SK-N-SH (cell line): ENCODE data around the gene PAK3. TPM values are rescaled to one million over a fixed set of nuclear protein-coding genes. Genes with fewer than 3 reads are reported as not detected.

Experiments used
- CTCF ChIA-PET: fragments of 300-600, 350-600 bp; formaldehyde crosslinking; extraction: SDS; loops from one replicate; lab custom pipeline; 2021; lab: Yijun Ruan, JAX
- POLR2A ChIA-PET: fragments of 350-600 bp; sonication (Branson Sonifier 250); formaldehyde crosslinking; extraction: SDS; loops from one replicate; lab custom pipeline; 2020; ENCODE audit warnings: antibody characterized with exemption, inconsistent platforms; lab: Yijun Ruan, JAX
- DNase-seq: peaks from one replicate; pipeline ENCODE4 v3.0.0; 2012
- H2AFZ ChIP-seq: fragments of 200-600 bp; sonication (generic); 2 replicates; pipeline ENCODE4 v1.8.1; 2016; ENCODE audit warnings: antibody characterized with exemption, mild to moderate bottlenecking, low read depth
- H3F3A ChIP-seq: fragments of 200-600 bp; sonication (generic); replicated peaks from 2 replicates; pipeline ENCODE3; 2016; ENCODE audit warnings: antibody characterized with exemption, mild to moderate bottlenecking; ENCODE audit not compliant: insufficient read depth
- H3K27ac ChIP-seq, 2 experiments: fragments of 200-500 bp in 1 of 2; fragments of 200-600 bp in 1 of 2; sonication (Bioruptor generic) in 1 of 2; sonication (generic), shearing (Covaris generic) in 1 of 2; 2 replicates each; pipeline versions ENCODE4 v1.5.1 to v1.6.1; 2014 to 2016; ENCODE audit warnings: low read depth in 2 of 2, inconsistent platforms in 1 of 2, low read length in 1 of 2, mild to moderate bottlenecking in 1 of 2, mixed read lengths in 1 of 2
- H3K27me3 ChIP-seq: fragments of 200-600 bp; sonication (generic), shearing (Covaris generic); 2 replicates; pipeline ENCODE4 v1.6.1; 2016; ENCODE audit warnings: mixed run types; ENCODE audit not compliant: insufficient read depth
- H3K36me3 ChIP-seq, 2 experiments: fragments of 200-500 bp in 1 of 2; fragments of 200-600 bp in 1 of 2; sonication (Bioruptor generic) in 1 of 2; sonication (generic) in 1 of 2; replicated peaks in 1 of 2; 2 replicates each; pipeline versions ENCODE3 to v1.5.1; 2014 to 2016; ENCODE audit warnings: low read length in 1 of 2, mild to moderate bottlenecking in 1 of 2; ENCODE audit not compliant: insufficient read depth in 2 of 2, control insufficient read depth in 1 of 2
- H3K4me1 ChIP-seq, 2 experiments: fragments of 200-500 bp in 1 of 2; fragments of 200-600 bp in 1 of 2; sonication (Bioruptor generic) in 1 of 2; sonication (generic), shearing (Covaris generic) in 1 of 2; 2 replicates each; pipeline versions ENCODE4 v1.5.1 to v1.6.1; 2014 to 2016; ENCODE audit warnings: low read depth in 1 of 2, low read length in 1 of 2, mixed run types in 1 of 2; ENCODE audit not compliant: insufficient read depth in 2 of 2, control insufficient read depth in 1 of 2
- H3K4me2 ChIP-seq: fragments of 200-600 bp; sonication (generic), shearing (Covaris generic); 2 replicates; pipeline ENCODE4 v1.6.1; 2017; ENCODE audit warnings: mixed run types
- H3K4me3 ChIP-seq, 2 experiments: fragments of 200-500 bp in 1 of 2; fragments of 200-600 bp in 1 of 2; sonication (Bioruptor generic) in 1 of 2; sonication (generic), shearing (Covaris generic) in 1 of 2; 2 replicates each; pipeline versions ENCODE4 v1.5.1 to v1.8.1; 2014 to 2016; ENCODE audit warnings: low read depth in 2 of 2, inconsistent platforms in 1 of 2, low read length in 1 of 2, mild to moderate bottlenecking in 1 of 2, mixed read lengths in 1 of 2, moderate library complexity in 1 of 2
- H3K79me2 ChIP-seq: fragments of 200-600 bp; sonication (generic); 2 replicates; pipeline ENCODE4 v1.8.1; 2017; ENCODE audit warnings: mild to moderate bottlenecking; ENCODE audit not compliant: insufficient read depth
- H3K9ac ChIP-seq: fragments of 200-600 bp; sonication (generic); 2 replicates; pipeline ENCODE4 v1.6.1; 2017; ENCODE audit warnings: mixed run types
- H3K9me2 ChIP-seq: fragments of 200-600 bp; sonication (generic); 2 replicates; pipeline ENCODE4 v1.6.1; 2017; ENCODE audit warnings: mixed run types
- H3K9me3 ChIP-seq: fragments of 200-600 bp; sonication (generic); 2 replicates; pipeline ENCODE4 v1.6.1; 2017; ENCODE audit warnings: mixed run types, mild to moderate bottlenecking, moderate library complexity
- H4K20me1 ChIP-seq: fragments of 200-600 bp; sonication (generic); 2 replicates; pipeline ENCODE4 v1.6.1; 2017; ENCODE audit warnings: mild to moderate bottlenecking, mixed run types; ENCODE audit not compliant: insufficient read depth
- CHD2 ChIP-seq: fragments of 150-350 bp; IDR thresholded peaks from 2 replicates; pipeline ENCODE4 v1.6.1; 2018; ENCODE audit warnings: low read length; ENCODE audit not compliant: partially characterized antibody
- CTCF ChIP-seq: fragments of 200-600 bp; sonication (generic); IDR thresholded peaks from 2 replicates; pipeline ENCODE4 v1.6.1; 2017; ENCODE audit warnings: antibody characterized with exemption, mild to moderate bottlenecking, moderate library complexity
- ELF1 ChIP-seq: IDR thresholded peaks from 2 replicates; pipeline ENCODE4 v1.4.0; 2012
- FOSL2 ChIP-seq: IDR thresholded peaks from 2 replicates; pipeline ENCODE4 v1.4.0; 2012; ENCODE audit warnings: low read depth, mild to moderate bottlenecking, moderate library complexity, borderline replicate concordance
- FOXM1 ChIP-seq: IDR thresholded peaks from 2 replicates; pipeline ENCODE4 v1.4.0; 2012; ENCODE audit warnings: low read depth, mild to moderate bottlenecking
- GATA2 ChIP-seq: sonication (generic); formaldehyde crosslinking; IDR thresholded peaks from 2 replicates; pipeline ENCODE4 v1.5.0; 2020; ENCODE audit warnings: mild to moderate bottlenecking, missing genetic modification reagents
- JUND ChIP-seq: IDR thresholded peaks from 2 replicates; pipeline ENCODE4 v1.4.0; 2012
- MAX ChIP-seq: IDR thresholded peaks from 2 replicates; pipeline ENCODE4 v1.4.0; 2012; ENCODE audit warnings: low read depth
- MEF2A ChIP-seq: IDR thresholded peaks from 2 replicates; pipeline ENCODE4 v1.4.0; 2012; ENCODE audit warnings: low read depth, borderline replicate concordance
- MXI1 ChIP-seq: IDR thresholded peaks from 2 replicates; pipeline ENCODE4 v1.6.1; 2012; ENCODE audit warnings: mild to moderate bottlenecking, low read depth, low read length, improper control_type of control experiment
- NFIC ChIP-seq: IDR thresholded peaks from 2 replicates; pipeline ENCODE4 v1.4.0; 2012; ENCODE audit warnings: borderline replicate concordance
- NRF1 ChIP-seq: IDR thresholded peaks from 2 replicates; pipeline ENCODE4 v1.6.1; 2012; ENCODE audit warnings: low read depth, mild to moderate bottlenecking, low read length
- PBX3 ChIP-seq: IDR thresholded peaks from 2 replicates; pipeline ENCODE4; 2012
- POLR2AphosphoS5 ChIP-seq: IDR thresholded peaks from 2 replicates; pipeline ENCODE4 v1.6.1; 2012; ENCODE audit warnings: low read depth, low read length
- RAD21 ChIP-seq: IDR thresholded peaks from 2 replicates; pipeline ENCODE4 v1.6.1; 2012; ENCODE audit warnings: mild to moderate bottlenecking, low read length
- RCOR1 ChIP-seq: fragments of 150-350 bp; IDR thresholded peaks from 2 replicates; pipeline ENCODE4 v1.6.1; 2017; ENCODE audit warnings: antibody characterized with exemption, low read length
- REST ChIP-seq: IDR thresholded peaks from 2 replicates; pipeline ENCODE4 v1.6.1; 2012; ENCODE audit warnings: mild to moderate bottlenecking, low read depth, low read length, moderate library complexity
- RXRA ChIP-seq: IDR thresholded peaks from 2 replicates; pipeline ENCODE4 v1.4.0; 2012; ENCODE audit warnings: low read depth, mild to moderate bottlenecking, borderline replicate concordance
- SIN3A ChIP-seq: IDR thresholded peaks from 2 replicates; pipeline ENCODE4 v1.6.1; 2012; ENCODE audit warnings: low read depth, mild to moderate bottlenecking, low read length, moderate library complexity, borderline replicate concordance
- SMC3 ChIP-seq: IDR thresholded peaks from 2 replicates; pipeline ENCODE4 v1.6.1; 2012; ENCODE audit warnings: low read depth, low read length, improper control_type of control experiment
- TAF1 ChIP-seq: IDR thresholded peaks from 2 replicates; pipeline ENCODE4 v1.6.1; 2012; ENCODE audit warnings: low read depth, mild to moderate bottlenecking, low read length, moderate library complexity, borderline replicate concordance
- TCF12 ChIP-seq: IDR thresholded peaks from 2 replicates; pipeline ENCODE4 v1.4.0; 2012
- TEAD4 ChIP-seq: IDR thresholded peaks from 2 replicates; pipeline ENCODE4 v1.4.0; 2012; ENCODE audit warnings: mild to moderate bottlenecking, borderline replicate concordance; ENCODE audit not compliant: insufficient read depth
- USF2 ChIP-seq: fragments of 150-350 bp; IDR thresholded peaks from 2 replicates; pipeline ENCODE4 v1.6.1; 2017; ENCODE audit warnings: antibody characterized with exemption, low read length, low read depth, borderline replicate concordance
- YY1 ChIP-seq: IDR thresholded peaks from 2 replicates; pipeline ENCODE4 v1.4.0; 2012; ENCODE audit warnings: low read depth, mild to moderate bottlenecking
- ZBTB33 ChIP-seq: IDR thresholded peaks from 2 replicates; pipeline ENCODE4 v1.4.0; 2012; ENCODE audit warnings: low read depth, borderline replicate concordance
- WGBS: methylation state at CpG from one replicate; pipeline ENCODE4 v1.1.6; 2017; ENCODE audit warnings: low lambda C conversion rate; 5-methylcytosine and 5-hydroxymethylcytosine counted together
- polyA plus RNA-seq, 3 experiments: library from polyadenylated mRNA; depleted of rRNA; stranded (reverse); fragments of >200 nt; gene quantifications; 2 replicates each; pipeline ENCODE4 v1.2.3, GENCODE V29; 2012

The PAK3 gene
- polyA plus RNA-seq, 1 of the 3 experiments (the other 2 are of a cell fraction): 0.23 TPM

- H3K9me3 ChIP-seq: no peaks in the 10 kb centered on the region
- DNase-seq: peak; percentile 3
- no peak overlapping the region for H3K4me3 ChIP-seq
- no peak overlapping the region for H3K4me2 ChIP-seq
- no peak overlapping the region for H2AFZ ChIP-seq
- 41% methylated on average over 2 of the region's 2 CpGs for WGBS
- H4K20me1 ChIP-seq: no peaks in the 10 kb centered on the region
- H3K27ac ChIP-seq: no peak overlapping the region
- no peaks in the 10 kb centered on the region for H3F3A ChIP-seq
- CTCF ChIA-PET: interaction anchor here (0.5 to 1.6 kb wide), 12 partner anchors 9 to 276 kb away, joined by 3 to 9 read pairs (median 3); no protein-coding TSS in a partner anchor
- no peaks in the 10 kb centered on the region for H3K79me2 ChIP-seq
- POLR2A ChIA-PET: no interaction called here
- H3K27me3 ChIP-seq: no peaks in the 10 kb centered on the region
- no peaks in the 10 kb centered on the region for H3K9me2 ChIP-seq
- no peaks in the 10 kb centered on the region for H3K4me1 ChIP-seq
- H3K36me3 ChIP-seq: no peaks in the 10 kb centered on the region
- no peak overlapping the region for H3K9ac ChIP-seq
- peak; percentile 67 for TF ChIP-seq RAD21
- TF ChIP-seq ELF1: no peak
- no peak for TF ChIP-seq CHD2
- no peak for TF ChIP-seq MAX
- TF ChIP-seq MXI1: no peak
- no peak for TF ChIP-seq RXRA
- no peak for TF ChIP-seq POLR2AphosphoS5
- peak; percentile 40 for TF ChIP-seq CTCF
- TF ChIP-seq TEAD4: no peak
- no peak for TF ChIP-seq MEF2A
- TF ChIP-seq FOSL2: no peak
- TF ChIP-seq USF2: no peak
- TF ChIP-seq REST: no peak
- TF ChIP-seq NRF1: no peak
- no peak for TF ChIP-seq PBX3
- TF ChIP-seq FOXM1: no peak
- no peak for TF ChIP-seq JUND
- TF ChIP-seq ZBTB33: no peak
- no peak for TF ChIP-seq RCOR1
- no peak for TF ChIP-seq TAF1
- TF ChIP-seq TCF12: no peak
- TF ChIP-seq GATA2 (CRISPR knock-in tag): no peak
- TF ChIP-seq YY1: peak; percentile 35; the same call in 1 of the 2 replicates
- no peak for TF ChIP-seq NFIC
- peak; percentile 33; the same call in 1 of the 2 replicates for TF ChIP-seq SMC3
- TF ChIP-seq SIN3A: no peak
Observed at GRCh38 chrX:111168314-111168713, 72.3 kb downstream of the PAK3 start.
